IMR-90 (cell line): Measurements from ENCODE around the gene EXOC1L.
A peak's percentile ranks its signal among the peaks of the same experiment; 100 is the strongest.

Source experiments
- CEBPB ChIP-seq: IDR thresholded peaks from 2 replicates; pipeline ENCODE4 v1.6.1; 2012; ENCODE audit warnings: low read depth, low read length, improper control_type of control experiment
- CTCF ChIP-seq: conservative IDR thresholded peaks from 2 replicates; pipeline ENCODE4 v1.5.1; 2012; ENCODE audit warnings: mild to moderate bottlenecking, low read depth, low read length, improper control_type of control experiment
- FOS ChIP-seq: fragments of 150-350 bp; IDR thresholded peaks from 2 replicates; pipeline ENCODE4 v1.6.1; 2016; ENCODE audit warnings: low read depth, low read length
- MAFK ChIP-seq: IDR thresholded peaks from 2 replicates; pipeline ENCODE4 v1.6.1; 2012; ENCODE audit warnings: low read depth, low read length, improper control_type of control experiment
- MAZ ChIP-seq: IDR thresholded peaks from 2 replicates; pipeline ENCODE4 v1.6.1; 2012; ENCODE audit warnings: low read depth, mild to moderate bottlenecking, low read length, improper control_type of control experiment, moderate library complexity, borderline replicate concordance
- POLR2A ChIP-seq: IDR thresholded peaks from 2 replicates; pipeline ENCODE4 v1.6.1; 2012; ENCODE audit warnings: mild to moderate bottlenecking, low read depth, low read length
- RAD21 ChIP-seq: IDR thresholded peaks from 2 replicates; pipeline ENCODE4 v1.6.1; 2012; ENCODE audit warnings: low read length, improper control_type of control experiment
- RFX5 ChIP-seq: IDR thresholded peaks from 2 replicates; pipeline ENCODE4 v1.8.0; 2012; ENCODE audit warnings: low read depth, mild to moderate bottlenecking, low read length, moderate library complexity
- SMC3 ChIP-seq: fragments of 150-350 bp; IDR thresholded peaks from 2 replicates; pipeline ENCODE4 v1.6.1; 2016; ENCODE audit warnings: low read depth, mild to moderate bottlenecking, antibody characterized with exemption, low read length, moderate library complexity

DNA sequence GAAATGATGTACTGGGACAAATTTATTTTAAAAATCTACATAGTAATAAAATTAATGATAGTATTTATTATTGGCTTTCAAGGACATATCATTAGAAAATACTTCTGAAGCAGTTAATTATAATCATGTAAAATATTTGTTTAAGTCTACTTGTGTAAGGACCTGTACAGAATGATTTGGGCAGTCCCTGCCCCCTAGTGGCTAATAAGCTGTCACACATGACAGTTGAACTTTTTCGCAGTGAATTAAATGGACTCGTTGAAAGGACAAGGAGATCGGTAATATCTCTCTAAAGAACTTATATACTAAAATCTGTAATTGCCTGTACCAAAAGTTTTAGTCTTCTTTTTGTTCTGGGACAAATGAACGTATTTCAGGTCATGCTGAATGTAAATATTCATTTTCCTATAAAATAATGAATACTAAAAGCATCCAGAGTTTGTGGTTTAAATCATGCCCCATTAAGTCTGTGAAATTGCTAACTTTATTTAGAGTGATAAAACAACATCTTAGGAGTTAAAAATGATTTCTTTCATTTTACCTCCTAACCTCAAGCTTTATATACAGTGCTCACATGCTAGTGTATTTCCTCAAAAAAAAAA, 47.5 kb downstream of the EXOC1L start:
- TF ChIP-seq CTCF = peak; percentile 79
- no peak for TF ChIP-seq MAFK
- no peak for TF ChIP-seq CEBPB
- no peak for TF ChIP-seq MAZ
- TF ChIP-seq FOS = no peak
- TF ChIP-seq RFX5 = no peak
- TF ChIP-seq SMC3 = peak; percentile 68
- peak; percentile 62 for TF ChIP-seq RAD21
- no peak for TF ChIP-seq POLR2A
